Ovary (tissue), 9 donors: ENCODE measurements around the gene C20orf202. TPM values are rescaled to one million over a fixed set of nuclear protein-coding genes. Genes with fewer than 3 reads are reported as not detected.

Experiments
- DNase-seq, 5 donors: peaks; one replicate each; pipeline ENCODE4 v3.0.0-alpha.2; 2019 to 2020
- H3K27ac ChIP-seq, 2 donors: fragments of 200-600 bp; one replicate each; pipeline versions ENCODE4 v1.5.1 to v1.8.0; 2019 to 2022
- H3K27me3 ChIP-seq: fragments of 200-600 bp; one replicate; pipeline ENCODE4 v1.8.0; 2022
- H3K36me3 ChIP-seq: fragments of 200-600 bp; sonication (generic); one replicate; pipeline ENCODE4 v1.5.1; 2019
- H3K4me1 ChIP-seq: one replicate; pipeline ENCODE4 v1.8.1; 2013; ENCODE audit warnings: mild to moderate bottlenecking, moderate library complexity; ENCODE audit not compliant: insufficient read depth
- H3K4me3 ChIP-seq: fragments of 200-600 bp; sonication (generic); one replicate; pipeline ENCODE4 v1.5.1; 2017
- H3K9me3 ChIP-seq, 2 donors: fragments of 200-600 bp in 1 of 2; sonication (generic) in 1 of 2; one replicate each; pipeline versions ENCODE4 v1.5.1 to v1.8.1; 2013 to 2019; ENCODE audit warnings: mild to moderate bottlenecking in 1 of 2, moderate library complexity in 1 of 2
- CTCF ChIP-seq, 3 donors: fragments of 450-650 bp in 2 of 3; fragments of 200-600 bp in 1 of 3; IDR thresholded peaks; one replicate each; pipeline versions ENCODE4 v1.5.1 to v1.8.0; 2016 to 2022; ENCODE audit warnings: antibody characterized with exemption in 3 of 3, mild to moderate bottlenecking in 1 of 3
- EP300 ChIP-seq: sonication (generic); formaldehyde crosslinking; IDR thresholded peaks from one replicate; pipeline ENCODE4 v1.6.1; 2017; ENCODE audit warnings: antibody characterized with exemption
- POLR2A ChIP-seq: fragments of 450-650 bp; IDR thresholded peaks from one replicate; pipeline ENCODE4 v1.6.1; 2017; ENCODE audit warnings: antibody characterized with exemption, mild to moderate bottlenecking, moderate library complexity
- WGBS, 3 donors: extraction: QIAGEN DNeasy Blood & Tissue Kit in 1 of 3; methylation state at CpG; one replicate each; pipeline versions ENCODE4 v1.1.5 to v1.1.7; 2013 to 2017; 5-methylcytosine and 5-hydroxymethylcytosine counted together
- intact Hi-C, 4 donors: fragments of 100-400 bp; cut with DNase I; formaldehyde crosslinking; loops; one replicate each; pipeline versions ENCODE4 v1.11.0 to v1.15.1; 2022 to 2023
- polyA plus RNA-seq, 2 donors: library from polyadenylated mRNA; stranded (reverse); fragments of 200-250 nt in 1 of 2; fragments of 350-450 nt in 1 of 2; fragmentation: Illumina TruSeq in 1 of 2; extraction: RNeasy Lipid Tissue Mini Kit (QIAGEN cat#74804) in 1 of 2; gene quantifications; one replicate each; pipeline ENCODE4 v1.2.3, GENCODE V29; 2013 to 2014
- total RNA-seq, 7 donors: library from RNA; depleted of rRNA in 2 of 7; stranded (reverse); fragments of >200 nt in 2 of 7; fragmentation: NEBNext Ultra II Directional in 3 of 7; extraction: Animal tissue kit (Norgen Biotek cat#: 25700) in 3 of 7; gene quantifications; one replicate each; pipeline versions ENCODE4 v1.1.0 to v1.2.4, GENCODE V29; 2016 to 2023
- donor health status: DM: no; HTN: no; CAD: no; lungs with moderate emphysema.
- donor health status: DM: no; HTN: no; CAD: no.
- donor health status: Bipolar disorder and iron deficiency.
- donor health status: DM: yes; HTN: yes; CAD: no.
- donor health status: DM: no; HTN: no; CAD: no.
- donor health status: DM: yes; HTN: yes; CAD: no.

Gene C20orf202
- total and polyA plus RNA-seq, 9 donors: 0.18 to 0.58 (median 0.29) TPM; not detected in 1

GRCh38 chr20:1210501-1210900 is 7.2 kb downstream of the C20orf202 start:
- no peaks in the 10 kb centered on the region for H3K27me3 ChIP-seq
- TF ChIP-seq CTCF (IDR thresholded peaks at IDR 0.05) (no peak), EP300 (no peak), POLR2A (no peak)
- intact Hi-C loops: loop anchor here in 2 of 4 donors (5.0 to 10.0 kb wide), 5 partner anchors 96 to 396 kb away; partner anchors contain the start of gene PSMF1 (in 1 of the 2)
- no peak overlapping the region for H3K27ac ChIP-seq
- H3K9me3 ChIP-seq: no peaks in the 10 kb centered on the region
- no peaks in the 10 kb centered on the region for H3K36me3 ChIP-seq
- no peak overlapping the region for H3K4me3 ChIP-seq
- WGBS, 3 donors: 85 to 100% (median 88%) methylated on average over 1 of the region's 1 CpG
- no peaks in the 10 kb centered on the region for H3K4me1 ChIP-seq
- no peak for DNase-seq

- Histone ChIP-seq H3K27ac (no peak overlapping the region), H3K4me1 (no peaks in the 10 kb centered on the region), H3K36me3 (no peaks in the 10 kb centered on the region), H3K9me3 (no peaks in the 10 kb centered on the region), H3K4me3 (no peak overlapping the region), H3K27me3 (no peaks in the 10 kb centered on the region)
- intact Hi-C loops: loop anchor here in 2 of 4 donors (5.0 to 10.0 kb wide), 5 partner anchors 97 to 397 kb away; partner anchors contain the start of gene PSMF1 (in 1 of the 2)
- DNase-seq: no peak
- TF ChIP-seq CTCF (IDR thresholded peaks at IDR 0.05) (no peak), POLR2A (no peak), EP300 (no peak)
These were observed 8.8 kb downstream of the C20orf202 start for GRCh38 chr20:1212023-1212422.

- no peaks in the 10 kb centered on the region for H3K4me1 ChIP-seq
- TF ChIP-seq POLR2A: no peak
- peak; percentile 40 to 59 (median 49) for TF ChIP-seq CTCF (IDR thresholded peaks at IDR 0.05)
- no peak for TF ChIP-seq EP300
- intact Hi-C loops: loop anchor here in 2 of 4 donors (5.0 to 10.0 kb wide), 5 partner anchors 98 to 398 kb away; partner anchors contain the start of gene PSMF1 (in 1 of the 2)
- H3K9me3 ChIP-seq: no peaks in the 10 kb centered on the region
- peak; percentile 39 to 63 (median 46) for DNase-seq
- WGBS, 3 donors: 11 to 12% (median 12%) methylated on average over 21 of the region's 21 CpGs
- H3K4me3 ChIP-seq: no peak overlapping the region
- H3K27ac ChIP-seq: no peak overlapping the region
- H3K27me3 ChIP-seq: no peaks in the 10 kb centered on the region
- H3K36me3 ChIP-seq: no peaks in the 10 kb centered on the region
These were observed 9.5 kb downstream of the C20orf202 start for GRCh38 chr20:1212607-1213396.

GRCh38 chr20:1214838-1215261 is 11.6 kb downstream of the C20orf202 start:
- no peak overlapping the region for H3K4me3 ChIP-seq
- no peaks in the 10 kb centered on the region for H3K27me3 ChIP-seq
- 45 to 64% (median 49%) methylated on average over 4 of the region's 4 CpGs for WGBS, 3 donors
- no peaks in the 10 kb centered on the region for H3K36me3 ChIP-seq
- no peak for DNase-seq
- H3K9me3 ChIP-seq: no peaks in the 10 kb centered on the region
- H3K27ac ChIP-seq: no peak overlapping the region
- TF ChIP-seq POLR2A (no peak), EP300 (no peak), CTCF (IDR thresholded peaks at IDR 0.05) (no peak)
- intact Hi-C loops: loop anchor here in 2 of 4 donors (5.0 to 10.0 kb wide), 5 partner anchors 100 to 400 kb away; partner anchors contain the start of gene PSMF1 (in 1 of the 2)
- H3K4me1 ChIP-seq: no peaks in the 10 kb centered on the region
